PC-9 (cell line): ENCODE data around the gene MEAF6. TPM values are rescaled to one million over a fixed set of nuclear protein-coding genes. Genes with fewer than 3 reads are reported as not detected.
A peak's percentile ranks its signal among the peaks of the same experiment; 100 is the strongest.

Experiments used
- BruUV-seq: library from RNA; stranded (reverse); fragments of 400-500 nt; replicated peaks from 2 replicates; lab custom pipeline; 2021; lab: Mats Ljungman, UMichigan
- CTCF ChIA-PET: fragments of 300-600 bp; sonication (Branson Sonifier 250); formaldehyde crosslinking; loops from one replicate; lab custom pipeline; 2022; ENCODE audit warnings: antibody characterized with exemption; lab: Charles Lee
- POLR2A ChIA-PET: fragments of 300-600 bp; sonication (Branson Sonifier 250); formaldehyde crosslinking; loops from one replicate; lab custom pipeline; 2022; ENCODE audit warnings: antibody characterized with exemption; ENCODE audit not compliant: unreplicated experiment; lab: Charles Lee
- DNase-seq, 2 experiments: peaks; one replicate each; pipeline versions ENCODE4 v3.0.0 to v3.0.0-alpha.2; 2015 to 2022; ENCODE audit warnings: mixed read lengths in 1 of 2
- H2AFZ ChIP-seq: fragments of 200-600 bp; sonication (generic); 2 replicates; pipeline ENCODE4 v1.8.1; 2017; ENCODE audit warnings: antibody characterized with exemption
- H3F3A ChIP-seq: fragments of 200-600 bp; sonication (generic); 2 replicates; pipeline ENCODE4 v1.8.1; 2017; ENCODE audit warnings: antibody characterized with exemption, mild to moderate bottlenecking, low read depth; ENCODE audit not compliant: insufficient read depth
- H3K27ac ChIP-seq: fragments of 200-600 bp; sonication (generic); 2 replicates; pipeline ENCODE4 v1.6.1; 2016; ENCODE audit warnings: mixed run types
- H3K27me3 ChIP-seq: fragments of 200-600 bp; sonication (generic); 2 replicates; pipeline ENCODE4 v1.6.1; 2016; ENCODE audit warnings: low read depth, mixed run types; ENCODE audit not compliant: insufficient read depth
- H3K36me3 ChIP-seq: fragments of 200-600 bp; sonication (generic); 2 replicates; pipeline ENCODE4 v1.6.1; 2016; ENCODE audit warnings: low read depth, mixed run types
- H3K4me1 ChIP-seq: fragments of 200-600 bp; sonication (generic); replicated peaks from 2 replicates; pipeline ENCODE4 v1.6.1; 2016; ENCODE audit warnings: mixed run types; ENCODE audit not compliant: insufficient read depth
- H3K4me2 ChIP-seq: fragments of 200-600 bp; sonication (generic); 2 replicates; pipeline ENCODE4 v1.6.1; 2017; ENCODE audit warnings: mixed run types
- H3K4me3 ChIP-seq: fragments of 200-600 bp; sonication (generic); 2 replicates; pipeline ENCODE4 v1.6.1; 2016; ENCODE audit warnings: mixed run types
- H3K79me2 ChIP-seq: fragments of 200-600 bp; sonication (generic); 2 replicates; pipeline ENCODE4 v1.6.1; 2017; ENCODE audit warnings: low read depth, mixed run types
- H3K9me2 ChIP-seq: fragments of 200-600 bp; sonication (generic); 2 replicates; pipeline ENCODE4 v1.8.1; 2017; ENCODE audit warnings: mild to moderate bottlenecking; ENCODE audit not compliant: insufficient read depth
- H3K9me3 ChIP-seq: fragments of 200-600 bp; sonication (generic); 2 replicates; pipeline ENCODE4 v1.8.1; 2016; ENCODE audit warnings: low read depth; ENCODE audit not compliant: insufficient read depth
- H4K20me1 ChIP-seq: fragments of 200-600 bp; sonication (generic); 2 replicates; pipeline ENCODE4 v1.8.1; 2017; ENCODE audit not compliant: insufficient read depth
- EZH2 ChIP-seq: fragments of 200-600 bp; sonication (generic); IDR thresholded peaks from 2 replicates; pipeline ENCODE4 v1.8.0; 2017; ENCODE audit warnings: antibody characterized with exemption, low read depth
- intact Hi-C: fragments of 100-400 bp; cut with micrococcal nuclease; formaldehyde crosslinking; loops from one replicate; pipeline ENCODE4 v1.10.0; 2022; ENCODE audit not compliant: unreplicated experiment
- total RNA-seq: library from RNA; stranded (reverse); gene quantifications from 2 replicates; pipeline ENCODE4 v1.2.3, GENCODE V29; 2021
- TF ChIP-seq, protein P1 (sequence below): fragments of 200-600 bp; sonication (generic); conservative IDR thresholded peaks from 2 replicates; pipeline ENCODE4 v1.6.1; 2017; ENCODE audit warnings: mixed run types, antibody characterized with exemption, mild to moderate bottlenecking, moderate library complexity

MEAF6 gene
- total RNA-seq, 1 experiment from 2014 or later: 72.3 TPM

DNA sequence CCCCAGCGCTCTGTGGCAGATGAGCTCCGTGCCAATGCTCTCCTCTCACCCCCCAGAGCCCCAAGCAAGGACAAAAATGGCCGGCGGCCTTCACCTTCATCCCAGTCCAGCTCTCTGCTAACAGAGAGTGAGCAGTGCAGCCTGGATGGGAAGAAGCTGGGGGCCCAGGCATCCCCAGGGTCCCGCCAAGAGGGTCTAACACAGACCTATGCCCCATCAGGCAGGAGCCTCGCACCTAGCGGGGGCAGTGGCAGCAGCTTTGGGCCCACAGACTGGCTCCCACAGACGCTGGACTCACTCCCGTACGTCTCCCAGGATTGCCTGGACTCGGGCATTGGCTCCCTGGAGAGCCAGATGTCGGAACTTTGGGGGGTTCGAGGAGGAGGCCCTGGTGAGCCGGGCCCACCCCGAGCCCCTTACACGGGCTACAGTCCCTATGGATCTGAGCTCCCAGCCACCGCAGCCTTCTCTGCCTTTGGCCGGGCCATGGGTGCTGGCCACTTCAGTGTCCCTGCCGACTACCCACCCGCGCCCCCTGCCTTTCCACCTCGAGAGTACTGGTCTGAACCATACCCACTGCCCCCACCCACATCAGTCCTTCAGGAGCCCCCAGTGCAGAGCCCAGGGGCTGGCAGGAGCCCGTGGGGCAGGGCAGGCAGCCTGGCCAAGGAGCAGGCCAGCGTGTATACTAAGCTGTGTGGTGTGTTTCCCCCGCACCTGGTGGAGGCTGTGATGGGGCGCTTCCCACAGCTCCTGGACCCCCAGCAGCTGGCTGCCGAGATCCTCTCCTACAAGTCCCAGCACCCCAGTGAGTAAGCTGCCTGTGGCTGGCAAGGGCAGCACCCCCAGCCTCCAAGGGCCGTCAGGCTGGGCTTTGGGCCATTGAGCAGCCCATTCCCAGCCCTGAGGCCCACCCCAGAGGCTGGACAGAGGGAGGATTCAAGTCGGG is 31.5 kb downstream of the MEAF6 start:
- Histone ChIP-seq H3K79me2 (peaks cover 41% of the 10 kb centered on the region), H4K20me1 (no peaks in the 10 kb centered on the region; the same call in 1 of the 2 replicates), H3F3A (peaks cover 66% of the 10 kb centered on the region), H3K4me3 (no peak overlapping the region), H3K4me1 (peaks cover 70% of the 10 kb centered on the region), H3K27me3 (no peaks in the 10 kb centered on the region), H3K4me2 (no peak overlapping the region), H3K27ac (peak overlapping the region; percentile 42; the same call in 1 of the 2 replicates), H3K9me3 (no peaks in the 10 kb centered on the region), H3K9me2 (no peaks in the 10 kb centered on the region), H2AFZ (no peak overlapping the region), H3K36me3 (peaks cover 31% of the 10 kb centered on the region)
- BruUV-seq: no TSS peak
- TF ChIP-seq, protein P1, sequence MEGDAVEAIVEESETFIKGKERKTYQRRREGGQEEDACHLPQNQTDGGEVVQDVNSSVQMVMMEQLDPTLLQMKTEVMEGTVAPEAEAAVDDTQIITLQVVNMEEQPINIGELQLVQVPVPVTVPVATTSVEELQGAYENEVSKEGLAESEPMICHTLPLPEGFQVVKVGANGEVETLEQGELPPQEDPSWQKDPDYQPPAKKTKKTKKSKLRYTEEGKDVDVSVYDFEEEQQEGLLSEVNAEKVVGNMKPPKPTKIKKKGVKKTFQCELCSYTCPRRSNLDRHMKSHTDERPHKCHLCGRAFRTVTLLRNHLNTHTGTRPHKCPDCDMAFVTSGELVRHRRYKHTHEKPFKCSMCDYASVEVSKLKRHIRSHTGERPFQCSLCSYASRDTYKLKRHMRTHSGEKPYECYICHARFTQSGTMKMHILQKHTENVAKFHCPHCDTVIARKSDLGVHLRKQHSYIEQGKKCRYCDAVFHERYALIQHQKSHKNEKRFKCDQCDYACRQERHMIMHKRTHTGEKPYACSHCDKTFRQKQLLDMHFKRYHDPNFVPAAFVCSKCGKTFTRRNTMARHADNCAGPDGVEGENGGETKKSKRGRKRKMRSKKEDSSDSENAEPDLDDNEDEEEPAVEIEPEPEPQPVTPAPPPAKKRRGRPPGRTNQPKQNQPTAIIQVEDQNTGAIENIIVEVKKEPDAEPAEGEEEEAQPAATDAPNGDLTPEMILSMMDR: no peak
- no peak for TF ChIP-seq EZH2
- POLR2A ChIA-PET: interaction anchor here (0.6 to 0.7 kb wide), 2 partner anchors 329 to 1001 kb away, joined by 3 to 4 read pairs; partner anchors contain the start of gene CSF3R
- CTCF ChIA-PET: no interaction called here
- DNase-seq: no peak
- intact Hi-C loops: no loop called here

DNA sequence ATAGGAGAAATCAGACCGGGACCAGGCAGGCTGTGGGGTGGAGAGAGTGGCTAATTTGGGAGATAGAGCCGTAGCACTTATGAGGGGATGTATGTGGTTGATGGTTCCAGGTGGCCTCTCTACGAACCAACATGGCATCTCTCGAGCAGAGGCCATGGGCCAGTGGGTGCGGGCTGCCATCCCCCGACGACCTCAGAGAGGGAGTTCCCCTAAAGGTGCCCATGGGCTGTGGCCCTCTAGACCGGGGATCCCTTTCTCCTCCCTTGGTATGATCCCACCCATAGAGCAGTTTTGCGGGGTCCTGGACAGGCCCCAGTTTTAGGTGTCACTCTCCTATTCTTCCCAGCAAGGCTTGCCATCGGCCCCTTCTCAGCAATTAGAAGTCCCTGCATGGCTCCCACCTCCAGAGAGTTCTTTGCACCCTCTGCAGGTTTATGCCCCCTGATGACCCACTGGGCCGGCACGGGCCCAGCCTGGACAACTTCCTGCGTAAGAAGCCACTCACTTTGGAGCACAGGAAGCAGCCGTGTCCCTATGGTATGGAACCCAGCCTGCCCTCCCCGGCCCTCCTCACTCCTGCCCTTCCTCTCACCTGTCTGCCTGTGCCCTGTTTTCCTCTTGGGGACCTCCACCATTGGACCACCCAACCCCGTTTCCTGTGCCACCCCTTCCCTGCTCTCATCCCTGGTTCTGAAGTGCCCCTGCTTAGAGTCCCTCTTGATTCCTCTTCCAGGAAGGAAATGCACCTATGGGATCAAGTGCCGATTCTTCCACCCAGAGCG is 32.4 kb downstream of the MEAF6 start:
- no peaks in the 10 kb centered on the region; the same call in 1 of the 2 replicates for H4K20me1 ChIP-seq
- CTCF ChIA-PET: no interaction called here
- DNase-seq: no peak

More for the DNA sequence above, 32.4 kb downstream of the MEAF6 start:
- Histone ChIP-seq H2AFZ (no peak overlapping the region), H3K9me3 (no peaks in the 10 kb centered on the region), H3K36me3 (peaks cover 38% of the 10 kb centered on the region), H3K27me3 (no peaks in the 10 kb centered on the region), H3K9me2 (no peaks in the 10 kb centered on the region), H3K4me2 (no peak overlapping the region), H3K4me3 (no peak overlapping the region), H3F3A (peaks cover 69% of the 10 kb centered on the region), H3K79me2 (peaks cover 50% of the 10 kb centered on the region), H3K4me1 (peaks cover 76% of the 10 kb centered on the region), H3K27ac (no peak overlapping the region)
- TF ChIP-seq, protein P1: no peak
- no peak for TF ChIP-seq EZH2
- no TSS peak for BruUV-seq
- intact Hi-C loops: no loop called here
- POLR2A ChIA-PET: interaction anchor here (0.6 kb wide), 1 partner anchor 1713 kb away, joined by 3 read pairs; the partner anchor contains the start of gene CLSPN
